CD14-positive monocyte (primary cell): Measurements from ENCODE around the gene TXNRD1. TPM values are rescaled to one million over a fixed set of nuclear protein-coding genes. Genes with fewer than 3 reads are reported as not detected.
"Not testable (repeated sequence)": the region's sequence is repeated elsewhere in the genome, so short reads cannot be mapped to it uniquely, and the experiment has no call there.

ENCODE experiments used
- DNase-seq, 3 donors: peaks; one replicate each; pipeline ENCODE4 v3.0.0-alpha.2; 2011 to 2022
- H2AFZ ChIP-seq: 2 replicates; pipeline ENCODE4 v1.6.0; 2012; ENCODE audit warnings: mild to moderate bottlenecking, low read depth, low read length, inconsistent platforms; ENCODE audit not compliant: insufficient read depth, poor library complexity, severe bottlenecking
- H3K27ac ChIP-seq, 2 donors: 1 replicate in 1 of 2; 2 replicates in 1 of 2; pipeline ENCODE4 v1.5.1; 2012 to 2013; ENCODE audit warnings: low read length in 2 of 2, control low read depth in 1 of 2, inconsistent platforms in 1 of 2, low read depth in 1 of 2, mild to moderate bottlenecking in 1 of 2
- H3K27me3 ChIP-seq, 2 donors: one replicate each; pipeline versions ENCODE4 v1.6.0 to v1.6.1; 2011 to 2013; ENCODE audit warnings: low read length in 2 of 2; ENCODE audit not compliant: control insufficient read depth in 2 of 2, insufficient read depth in 2 of 2
- H3K36me3 ChIP-seq, 2 donors: replicated peaks in 1 of 2; 1 replicate in 1 of 2; 2 replicates in 1 of 2; pipeline versions ENCODE4 v1.5.1 to v1.6.1; 2012 to 2013; ENCODE audit warnings: low read length in 2 of 2, control low read depth in 1 of 2, inconsistent platforms in 1 of 2, mild to moderate bottlenecking in 1 of 2; ENCODE audit not compliant: insufficient read depth in 2 of 2, control insufficient read depth in 1 of 2
- H3K4me1 ChIP-seq, 2 donors: 1 replicate in 1 of 2; 2 replicates in 1 of 2; pipeline versions ENCODE4 v1.5.1 to v1.6.1; 2012 to 2013; ENCODE audit warnings: low read length in 2 of 2, control low read depth in 1 of 2, inconsistent platforms in 1 of 2, mild to moderate bottlenecking in 1 of 2, moderate library complexity in 1 of 2; ENCODE audit not compliant: insufficient read depth in 2 of 2, control insufficient read depth in 1 of 2
- H3K4me2 ChIP-seq: replicated peaks from 2 replicates; pipeline ENCODE3; 2012; ENCODE audit warnings: low read length, moderate library complexity, mild to moderate bottlenecking; ENCODE audit not compliant: poor library complexity, severe bottlenecking; ENCODE audit errors: extremely low read depth
- H3K4me3 ChIP-seq, 3 experiments: fragments of 200-600 bp in 1 of 3; sonication (generic) in 1 of 3; replicated peaks in 1 of 3; 1 replicate in 2 of 3; 2 replicates in 1 of 3; pipeline ENCODE4 v1.5.1; 2011 to 2013; ENCODE audit warnings: low read length in 3 of 3, mild to moderate bottlenecking in 3 of 3, control low read depth in 2 of 3, low read depth in 2 of 3, inconsistent platforms in 1 of 3, moderate library complexity in 1 of 3
- H3K79me2 ChIP-seq: 2 replicates; pipeline ENCODE4 v1.6.0; 2012; ENCODE audit warnings: mild to moderate bottlenecking, control low read depth, inconsistent platforms, low read length, moderate library complexity; ENCODE audit not compliant: insufficient read depth
- H3K9ac ChIP-seq: 2 replicates; pipeline ENCODE4 v1.6.0; 2017; ENCODE audit warnings: low read length, mild to moderate bottlenecking; ENCODE audit not compliant: insufficient read depth, poor library complexity, severe bottlenecking
- H3K9me3 ChIP-seq, 2 donors: replicated peaks in 1 of 2; 1 replicate in 1 of 2; 2 replicates in 1 of 2; pipeline versions ENCODE4 v1.5.1 to v1.6.1; 2012 to 2013; ENCODE audit warnings: low read length in 2 of 2, control low read depth in 1 of 2; ENCODE audit not compliant: control insufficient read depth in 1 of 2, insufficient read depth in 1 of 2
- H4K20me1 ChIP-seq: 2 replicates; pipeline ENCODE4 v1.6.0; 2012; ENCODE audit warnings: mild to moderate bottlenecking, low read length, control low read depth, moderate library complexity; ENCODE audit not compliant: insufficient read depth
- H3K27ac Mint-ChIP-seq, 7 donors: one replicate each; pipeline ENCODE4 v1.8.0; 2020; ENCODE audit warnings: mild to moderate bottlenecking in 7 of 7, mixed read lengths in 7 of 7, moderate library complexity in 6 of 7, inconsistent platforms in 2 of 7
- H3K27me3 Mint-ChIP-seq, 3 donors: one replicate each; pipeline ENCODE4 v1.8.0; 2021 to 2022; ENCODE audit warnings: low read depth in 3 of 3, mild to moderate bottlenecking in 3 of 3, mixed read lengths in 3 of 3, moderate library complexity in 3 of 3, inconsistent platforms in 1 of 3
- H3K36me3 Mint-ChIP-seq, 2 donors: one replicate each; pipeline ENCODE4 v1.8.0; 2020; ENCODE audit warnings: mixed read lengths in 2 of 2, inconsistent platforms in 1 of 2, mild to moderate bottlenecking in 1 of 2
- H3K4me1 Mint-ChIP-seq: one replicate; pipeline ENCODE4 v1.8.0; 2020; ENCODE audit warnings: mild to moderate bottlenecking, mixed read lengths
- H3K4me3 Mint-ChIP-seq, 2 donors: one replicate each; pipeline ENCODE4 v1.8.0; 2020; ENCODE audit warnings: mild to moderate bottlenecking in 2 of 2, mixed read lengths in 2 of 2, moderate library complexity in 1 of 2
- H3K9me3 Mint-ChIP-seq, 7 donors: one replicate each; pipeline ENCODE4 v1.8.0; 2020 to 2022; ENCODE audit warnings: mixed read lengths in 7 of 7, mild to moderate bottlenecking in 6 of 7, moderate library complexity in 6 of 7, inconsistent platforms in 2 of 7
- WGBS: methylation state at CpG from one replicate; pipeline ENCODE4 v1.1.5; 2013; ENCODE audit warnings: missing lambda C conversion rate; ENCODE audit not compliant: insufficient coverage; 5-methylcytosine and 5-hydroxymethylcytosine counted together
- intact Hi-C, 2 donors: fragments of 100-400 bp; cut with micrococcal nuclease; formaldehyde crosslinking; loops; one replicate each; pipeline versions ENCODE4 v1.15.0 to v1.15.1; 2023
- polyA plus RNA-seq, 3 donors: library from polyadenylated mRNA; depleted of rRNA in 1 of 3; unstranded in 2 of 3; stranded (reverse) in 1 of 3; fragments of 300-500 nt in 2 of 3; fragments of >200 nt in 1 of 3; fragmentation: Illumina TruSeq in 2 of 3; gene quantifications; 1 replicate in 2 of 3; 2 replicates in 1 of 3; pipeline ENCODE4 v1.2.3, GENCODE V29; 2012 to 2021
- TF ChIP-seq, protein P1 (sequence below): fragments of 200-600 bp; IDR thresholded peaks from one replicate; pipeline ENCODE4 v1.8.0; 2022; ENCODE audit warnings: antibody characterized with exemption, mild to moderate bottlenecking

Gene TXNRD1
- polyA plus RNA-seq, 3 donors: 26.9 to 46.1 (median 29.2) TPM

DNA sequence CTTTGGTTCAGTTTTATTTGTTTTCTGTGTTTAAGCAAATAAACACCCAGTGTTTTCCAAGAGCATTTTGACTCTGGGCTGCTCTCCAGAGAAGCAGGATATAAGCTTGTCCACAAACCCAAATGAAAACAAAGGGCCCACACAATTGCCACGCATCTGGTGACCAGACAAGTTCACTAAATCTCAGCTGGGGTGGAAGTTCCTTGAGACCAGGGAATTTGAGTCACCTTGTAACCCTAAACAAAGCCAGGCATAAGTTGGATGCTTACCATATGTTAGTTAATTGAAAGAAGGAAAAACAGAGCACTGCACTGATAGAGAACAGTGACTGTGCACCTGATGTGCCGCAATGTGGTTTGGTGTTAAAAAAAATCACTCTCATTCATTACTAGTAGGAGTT, 1.6 kb upstream of the TXNRD1 start:
- H3K36me3 Mint-ChIP-seq: no peaks in the 10 kb centered on the region
- H3K27me3 Mint-ChIP-seq: peaks cover 12 to 21% (median 16%) of the 10 kb centered on the region in 3 donors
- Histone ChIP-seq H3K27ac (no peak overlapping the region), H3K27me3 (peaks cover 5 to 6% of the 10 kb centered on the region in 2 donors), H3K79me2 (no peaks in the 10 kb centered on the region), H4K20me1 (no peaks in the 10 kb centered on the region), H3K36me3 (no peaks in the 10 kb centered on the region), H3K4me2 (no peak overlapping the region), H2AFZ (no peak overlapping the region), H3K9me3 (no peaks in the 10 kb centered on the region), H3K4me3 (no peak overlapping the region), H3K9ac (no peak overlapping the region), H3K4me1 (peaks cover 10 to 12% of the 10 kb centered on the region in 2 donors)
- peaks cover 0 to 3% (median 0%) of the 10 kb centered on the region in 7 donors for H3K9me3 Mint-ChIP-seq
- no CpG with 5 or more reads among the region's 2 CpGs for WGBS
- peaks cover 8% of the 10 kb centered on the region for H3K4me1 Mint-ChIP-seq
- TF ChIP-seq, protein P1, sequence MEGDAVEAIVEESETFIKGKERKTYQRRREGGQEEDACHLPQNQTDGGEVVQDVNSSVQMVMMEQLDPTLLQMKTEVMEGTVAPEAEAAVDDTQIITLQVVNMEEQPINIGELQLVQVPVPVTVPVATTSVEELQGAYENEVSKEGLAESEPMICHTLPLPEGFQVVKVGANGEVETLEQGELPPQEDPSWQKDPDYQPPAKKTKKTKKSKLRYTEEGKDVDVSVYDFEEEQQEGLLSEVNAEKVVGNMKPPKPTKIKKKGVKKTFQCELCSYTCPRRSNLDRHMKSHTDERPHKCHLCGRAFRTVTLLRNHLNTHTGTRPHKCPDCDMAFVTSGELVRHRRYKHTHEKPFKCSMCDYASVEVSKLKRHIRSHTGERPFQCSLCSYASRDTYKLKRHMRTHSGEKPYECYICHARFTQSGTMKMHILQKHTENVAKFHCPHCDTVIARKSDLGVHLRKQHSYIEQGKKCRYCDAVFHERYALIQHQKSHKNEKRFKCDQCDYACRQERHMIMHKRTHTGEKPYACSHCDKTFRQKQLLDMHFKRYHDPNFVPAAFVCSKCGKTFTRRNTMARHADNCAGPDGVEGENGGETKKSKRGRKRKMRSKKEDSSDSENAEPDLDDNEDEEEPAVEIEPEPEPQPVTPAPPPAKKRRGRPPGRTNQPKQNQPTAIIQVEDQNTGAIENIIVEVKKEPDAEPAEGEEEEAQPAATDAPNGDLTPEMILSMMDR: no peak
- no peak overlapping the region for H3K27ac Mint-ChIP-seq
- no peak overlapping the region for H3K4me3 Mint-ChIP-seq
- intact Hi-C loops: no loop called here
- no peak for DNase-seq

DNA sequence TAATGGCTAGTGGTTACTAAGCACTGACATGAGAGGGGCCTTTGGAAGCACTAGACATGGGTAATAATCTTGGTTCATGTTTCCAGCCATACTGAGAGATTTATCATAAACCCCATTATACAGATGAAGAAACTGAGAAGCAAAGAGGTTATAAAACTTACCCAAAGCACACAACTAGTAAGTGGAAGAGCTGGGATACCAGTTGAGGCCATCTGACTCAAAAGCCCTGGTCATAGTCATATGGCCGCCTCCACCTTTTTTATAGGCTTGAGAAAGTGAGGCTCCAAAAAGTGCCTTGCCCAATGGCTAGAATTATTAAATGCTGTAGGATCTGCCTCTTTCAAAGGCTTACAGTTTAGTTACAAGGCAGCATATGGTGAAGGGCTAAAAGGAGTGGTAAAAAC, 944 bp downstream of the TXNRD1 start:
- peak overlapping the region; percentile 85 for H3K4me2 ChIP-seq
- Mint-ChIP-seq H3K4me1 (peaks cover 20% of the 10 kb centered on the region), H3K4me3 (peak overlapping the region; percentile 81 to 94), H3K27me3 (peaks cover 12 to 21% (median 14%) of the 10 kb centered on the region in 3 donors), H3K9me3 (peaks cover 0 to 2% (median 0%) of the 10 kb centered on the region in 7 donors), H3K36me3 (no peaks in the 10 kb centered on the region), H3K27ac (peak overlapping the region in 2 of 7 donors; percentile 50 to 58)
- TF ChIP-seq, protein P1: no peak
- peak overlapping the region; percentile 96 for H2AFZ ChIP-seq
- peak overlapping the region in 2 of 3 experiments; percentile 55 to 78 for H3K4me3 ChIP-seq
- no peaks in the 10 kb centered on the region for H3K79me2 ChIP-seq
- H4K20me1 ChIP-seq: no peaks in the 10 kb centered on the region
- no peak overlapping the region for H3K9ac ChIP-seq
- H3K9me3 ChIP-seq: no peaks in the 10 kb centered on the region
- 83% methylated on average over 1 of the region's 1 CpG for WGBS
- H3K27me3 ChIP-seq: peaks cover 5 to 6% of the 10 kb centered on the region in 2 donors
- peaks cover 13 to 18% of the 10 kb centered on the region in 2 donors for H3K4me1 ChIP-seq
- no peaks in the 10 kb centered on the region for H3K36me3 ChIP-seq
- no peak for DNase-seq
- intact Hi-C loops: loop anchor here (5.0 kb wide), 3 partner anchors 71 to 141 kb away; no protein-coding TSS in a partner anchor
- H3K27ac ChIP-seq: no peak overlapping the region

DNA sequence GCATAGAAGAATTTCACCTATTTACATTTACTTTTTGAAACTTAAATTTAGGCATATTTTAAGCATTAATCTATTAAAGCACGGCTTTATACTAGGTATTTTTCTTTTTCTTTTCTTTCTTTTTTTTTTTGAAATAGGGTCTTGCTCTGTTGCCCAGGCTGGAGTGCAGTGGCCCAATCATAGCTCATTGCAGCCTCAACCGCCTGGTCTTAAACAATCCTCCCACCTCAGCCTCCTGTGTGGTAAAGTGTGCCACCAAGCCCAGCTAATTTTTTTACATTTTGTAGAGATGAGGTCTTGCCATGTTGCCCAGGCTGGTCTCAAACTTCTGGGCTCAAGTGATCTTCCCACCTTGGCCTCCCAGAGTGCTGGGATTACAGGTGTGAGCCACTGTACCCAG, 2.9 kb downstream of the TXNRD1 start:
- H3K4me1 ChIP-seq: peaks cover 13 to 18% of the 10 kb centered on the region in 2 donors
- not testable (repeated sequence) for H3K9ac ChIP-seq, H3K4me2 ChIP-seq, H3K4me3 Mint-ChIP-seq, H3K36me3 ChIP-seq, H3K79me2 ChIP-seq, H3K27ac Mint-ChIP-seq, H3K36me3 Mint-ChIP-seq, DNase-seq, H3K27me3 ChIP-seq, H3K9me3 ChIP-seq, H2AFZ ChIP-seq, H3K9me3 Mint-ChIP-seq, H3K27ac ChIP-seq, H4K20me1 ChIP-seq, H3K4me3 ChIP-seq
- H3K27me3 Mint-ChIP-seq: peaks cover 14 to 22% (median 15%) of the 10 kb centered on the region in 3 donors
- intact Hi-C loops: loop anchor here (5.0 kb wide), 3 partner anchors 69 to 139 kb away; no protein-coding TSS in a partner anchor
- H3K4me1 Mint-ChIP-seq: peaks cover 20% of the 10 kb centered on the region
- WGBS: no CpG with 5 or more reads among the region's 2 CpGs
